NCI-H510A (cell line): ENCODE data around the gene ASPM.
"Not testable (repeated sequence)": the region's sequence is repeated elsewhere in the genome, so short reads cannot be mapped to it uniquely, and the experiment has no call there.

ENCODE experiments used
- DNase-seq: peaks from one replicate; lab custom pipeline; 2025; lab: John Stamatoyannopoulos, UW

Gene ASPM

GRCh38 chr1:197083474-197083873 is 63.0 kb downstream of the ASPM start:
- no peak for DNase-seq

- no peak for DNase-seq
Observed at GRCh38 chr1:197081117-197081753, 65.2 kb downstream of the ASPM start.

- DNase-seq = no peak
Observed at GRCh38 chr1:197080323-197080722, 66.1 kb downstream of the ASPM start.

GRCh38 chr1:197076585-197076984 is 69.9 kb downstream of the ASPM start:
- DNase-seq = no peak

- no peak for DNase-seq
Observed at GRCh38 chr1:197073978-197074377, 72.5 kb downstream of the ASPM start.

- no peak for DNase-seq
Observed at GRCh38 chr1:197067457-197067818, 79.0 kb downstream of the ASPM start.

- no peak for DNase-seq
Observed at GRCh38 chr1:197066719-197067456, 79.6 kb downstream of the ASPM start, which contains the start of gene F13B. F13B (minus strand) TSS chr1:197067260; CDS start chr1:197067223, 37 bp downstream.

- no peak for DNase-seq
Observed at GRCh38 chr1:197066277-197066676, 80.2 kb downstream of the ASPM start.

- DNase-seq = no peak
Observed at GRCh38 chr1:197065559-197065958, 80.9 kb downstream of the ASPM start.

GRCh38 chr1:197063212-197063611 is 83.3 kb downstream of the ASPM start:
- no peak for DNase-seq

- no peak for DNase-seq
Observed at GRCh38 chr1:197062692-197063091, 83.8 kb downstream of the ASPM start.

- no peak for DNase-seq
Observed at GRCh38 chr1:197049100-197049499, 97.4 kb downstream of the ASPM start.

GRCh38 chr1:197042676-197043341 is 103.7 kb downstream of the ASPM start:
- DNase-seq = peak; percentile 49

- no peak for DNase-seq
Observed at GRCh38 chr1:197041486-197042353, 104.7 kb downstream of the ASPM start.

GRCh38 chr1:197036861-197037260 is 109.6 kb downstream of the ASPM start:
- DNase-seq = no peak

GRCh38 chr1:197034631-197035339 is 111.7 kb downstream of the ASPM start:
- not testable (repeated sequence) for DNase-seq
